ENCODE data around the gene ZNF229.

DNA sequence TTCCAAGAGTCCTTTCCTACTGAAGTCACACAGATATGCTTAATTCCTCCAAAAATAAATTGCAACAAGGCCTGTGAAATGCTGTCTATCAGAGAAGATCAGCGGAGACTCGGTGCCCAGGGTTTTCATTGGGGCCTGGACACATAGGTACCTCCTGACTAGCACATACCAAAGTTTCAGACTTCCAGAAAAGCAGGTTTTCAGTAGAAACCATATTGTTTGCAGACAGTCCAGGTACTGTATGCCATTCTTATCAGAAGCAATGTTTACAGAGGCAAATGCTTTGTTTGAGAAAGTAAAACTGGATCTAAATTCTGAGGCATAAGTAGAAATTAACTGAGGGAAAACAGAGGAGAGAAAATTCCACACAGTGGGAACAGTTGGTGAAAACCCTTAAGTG is 12.8 kb downstream of the ZNF229 start:
- TF ChIP-seq CTCF (conservative IDR thresholded peaks at IDR 0.05; ENCODE audit: low read depth, low read length) (no peak), EZH2 (IDR thresholded peaks at IDR 0.05; ENCODE audit: borderline replicate concordance, low read depth, low read length, poor library complexity, severe bottlenecking) (no peak)

Measured in A673 (cell line).